Measurements from ENCODE around the gene PTPRT.

Gene PTPRT

DNA sequence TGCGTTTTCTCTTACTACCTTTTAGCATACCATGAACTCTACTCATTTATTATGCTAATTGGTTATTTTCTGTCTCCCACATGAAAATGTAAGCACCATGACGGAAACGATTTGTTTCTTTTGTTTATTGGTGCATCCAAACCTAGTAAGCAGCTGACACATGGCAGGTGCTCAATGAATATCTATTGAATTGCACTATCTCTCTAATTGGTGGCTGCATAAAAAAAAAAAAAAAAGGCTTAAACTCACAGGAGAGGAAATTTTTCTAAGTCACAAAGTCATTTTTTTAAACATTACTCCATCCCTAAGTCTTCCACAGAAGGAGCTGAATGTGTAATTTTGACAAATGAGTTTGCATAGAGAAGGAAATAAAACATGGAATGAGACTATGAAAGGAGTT lies 608.4 kb downstream of the PTPRT start:
- H3K9me3 ChIP-seq (ENCODE audit: control insufficient read depth in 1 of 2, low read length in 2 of 2): no peaks in the 10 kb centered on the region
- no peaks in the 10 kb centered on the region for H3K27me3 ChIP-seq (ENCODE audit: control insufficient read depth in 1 of 2, insufficient read depth in 2 of 2, low read length in 2 of 2)
- H3K36me3 ChIP-seq (ENCODE audit: control insufficient read depth in 1 of 2, insufficient read depth in 2 of 2, low read length in 2 of 2): no peaks in the 10 kb centered on the region
- no peaks in the 10 kb centered on the region for H3K4me1 ChIP-seq (ENCODE audit: control insufficient read depth in 1 of 2, insufficient read depth in 2 of 2, low read length in 2 of 2)
- no peak overlapping the region for H3K27ac ChIP-seq (ENCODE audit: low read depth, low read length)
- H3K9ac ChIP-seq (ENCODE audit: low read depth in 1 of 2, low read length in 2 of 2): no peak overlapping the region
- no peak overlapping the region for H3K4me3 ChIP-seq (ENCODE audit: low read depth in 1 of 2, low read length in 2 of 2)

DNA sequence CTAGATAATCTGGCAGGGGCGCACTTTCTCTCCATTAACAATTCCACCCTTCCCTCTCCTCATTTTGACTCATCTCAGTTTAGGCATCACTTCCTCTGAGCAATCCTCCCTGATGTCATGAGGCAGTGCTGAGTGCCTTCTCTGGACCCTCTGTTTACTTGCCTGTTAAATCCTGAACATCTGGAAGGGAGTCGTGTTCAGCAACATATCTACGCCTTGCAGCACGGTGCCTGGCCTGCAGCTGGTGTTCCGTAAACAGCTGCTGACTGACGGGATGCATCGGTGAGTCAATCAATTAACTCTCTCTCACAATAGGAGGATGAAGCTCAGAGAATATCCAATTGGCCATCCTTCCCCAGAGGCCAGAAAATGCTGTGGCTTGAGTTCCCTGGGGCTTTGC lies 613.5 kb downstream of the PTPRT start:
- H3K9ac ChIP-seq (ENCODE audit: low read depth in 1 of 2, low read length in 2 of 2): no peak overlapping the region
- peaks cover 12 to 13% of the 10 kb centered on the region in 2 donors for H3K4me1 ChIP-seq (ENCODE audit: control insufficient read depth in 1 of 2, insufficient read depth in 2 of 2, low read length in 2 of 2)
- no peak overlapping the region for H3K4me3 ChIP-seq (ENCODE audit: low read depth in 1 of 2, low read length in 2 of 2)
- no peaks in the 10 kb centered on the region for H3K36me3 ChIP-seq (ENCODE audit: control insufficient read depth in 1 of 2, insufficient read depth in 2 of 2, low read length in 2 of 2)
- no peaks in the 10 kb centered on the region for H3K9me3 ChIP-seq (ENCODE audit: control insufficient read depth in 1 of 2, low read length in 2 of 2)
- no peak overlapping the region for H3K27ac ChIP-seq (ENCODE audit: low read depth, low read length)
- H3K27me3 ChIP-seq (ENCODE audit: control insufficient read depth in 1 of 2, insufficient read depth in 2 of 2, low read length in 2 of 2): no peaks in the 10 kb centered on the region

DNA sequence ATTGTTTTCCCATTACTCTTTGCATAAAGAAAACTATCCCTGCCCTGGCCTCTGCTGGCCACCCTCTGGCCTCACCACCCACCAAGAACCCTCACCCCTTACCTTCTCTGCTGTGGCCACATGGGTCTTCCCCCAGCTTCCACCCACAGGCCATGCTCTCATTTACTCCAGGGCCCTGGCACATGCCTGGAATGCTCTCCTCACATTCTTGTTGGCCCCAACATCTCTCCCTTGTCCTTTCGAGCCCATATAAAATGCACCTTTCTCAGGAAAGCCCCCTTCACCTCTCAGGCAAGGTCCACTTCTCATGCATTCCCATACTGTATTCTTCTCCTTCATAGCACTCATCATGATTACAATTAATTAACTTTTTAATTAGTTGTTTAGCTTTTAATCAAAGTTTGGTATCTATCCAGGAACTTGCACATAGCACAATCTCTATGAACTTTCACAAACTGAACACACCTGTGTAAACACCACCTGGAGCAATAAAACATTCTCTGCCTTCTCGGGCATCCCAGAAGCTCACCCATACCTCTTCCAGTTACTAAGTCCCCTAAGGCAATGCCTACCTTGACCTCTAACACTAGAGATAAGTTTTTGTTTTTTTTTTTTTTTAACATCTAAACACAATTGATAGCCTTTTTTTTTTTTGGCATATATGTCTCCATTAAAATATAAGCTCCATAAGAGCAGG lies 617.2 kb downstream of the PTPRT start:
- Histone ChIP-seq H3K9me3 (ENCODE audit: control insufficient read depth in 1 of 2, low read length in 2 of 2) (no peaks in the 10 kb centered on the region), H3K9ac (ENCODE audit: low read depth in 1 of 2, low read length in 2 of 2) (no peak overlapping the region), H3K27me3 (ENCODE audit: control insufficient read depth in 1 of 2, insufficient read depth in 2 of 2, low read length in 2 of 2) (no peaks in the 10 kb centered on the region), H3K4me3 (ENCODE audit: low read depth in 1 of 2, low read length in 2 of 2) (no peak overlapping the region), H3K4me1 (ENCODE audit: control insufficient read depth in 1 of 2, insufficient read depth in 2 of 2, low read length in 2 of 2) (peaks cover 13 to 14% of the 10 kb centered on the region in 2 donors), H3K36me3 (ENCODE audit: control insufficient read depth in 1 of 2, insufficient read depth in 2 of 2, low read length in 2 of 2) (no peaks in the 10 kb centered on the region), H3K27ac (ENCODE audit: low read depth, low read length) (no peak overlapping the region)

DNA sequence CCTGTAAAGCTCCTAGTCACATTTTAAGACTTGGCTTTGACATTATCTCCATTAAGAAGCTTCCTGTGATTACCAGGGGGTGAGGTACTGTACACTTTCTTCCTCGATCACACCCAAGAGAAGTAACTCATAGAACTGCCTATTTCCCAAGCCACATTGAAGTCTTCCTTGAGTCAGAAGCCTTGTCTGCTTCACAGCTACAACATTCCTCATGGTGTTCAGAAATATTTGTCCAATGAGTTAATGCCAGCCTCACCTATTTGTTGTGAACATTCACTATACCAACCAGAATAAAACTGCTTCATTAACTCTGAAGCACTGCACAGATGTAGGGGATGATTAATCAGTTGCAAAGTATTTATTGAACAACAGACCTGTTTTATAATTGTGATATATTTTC lies 622.3 kb downstream of the PTPRT start:
- Histone ChIP-seq H3K9ac (ENCODE audit: low read depth in 1 of 2, low read length in 2 of 2) (no peak overlapping the region), H3K36me3 (ENCODE audit: control insufficient read depth in 1 of 2, insufficient read depth in 2 of 2, low read length in 2 of 2) (no peaks in the 10 kb centered on the region), H3K9me3 (ENCODE audit: control insufficient read depth in 1 of 2, low read length in 2 of 2) (no peaks in the 10 kb centered on the region), H3K27ac (ENCODE audit: low read depth, low read length) (no peak overlapping the region), H3K4me3 (ENCODE audit: low read depth in 1 of 2, low read length in 2 of 2) (no peak overlapping the region), H3K4me1 (ENCODE audit: control insufficient read depth in 1 of 2, insufficient read depth in 2 of 2, low read length in 2 of 2) (peaks cover 4 to 10% of the 10 kb centered on the region in 2 donors), H3K27me3 (ENCODE audit: control insufficient read depth in 1 of 2, insufficient read depth in 2 of 2, low read length in 2 of 2) (no peaks in the 10 kb centered on the region)

DNA sequence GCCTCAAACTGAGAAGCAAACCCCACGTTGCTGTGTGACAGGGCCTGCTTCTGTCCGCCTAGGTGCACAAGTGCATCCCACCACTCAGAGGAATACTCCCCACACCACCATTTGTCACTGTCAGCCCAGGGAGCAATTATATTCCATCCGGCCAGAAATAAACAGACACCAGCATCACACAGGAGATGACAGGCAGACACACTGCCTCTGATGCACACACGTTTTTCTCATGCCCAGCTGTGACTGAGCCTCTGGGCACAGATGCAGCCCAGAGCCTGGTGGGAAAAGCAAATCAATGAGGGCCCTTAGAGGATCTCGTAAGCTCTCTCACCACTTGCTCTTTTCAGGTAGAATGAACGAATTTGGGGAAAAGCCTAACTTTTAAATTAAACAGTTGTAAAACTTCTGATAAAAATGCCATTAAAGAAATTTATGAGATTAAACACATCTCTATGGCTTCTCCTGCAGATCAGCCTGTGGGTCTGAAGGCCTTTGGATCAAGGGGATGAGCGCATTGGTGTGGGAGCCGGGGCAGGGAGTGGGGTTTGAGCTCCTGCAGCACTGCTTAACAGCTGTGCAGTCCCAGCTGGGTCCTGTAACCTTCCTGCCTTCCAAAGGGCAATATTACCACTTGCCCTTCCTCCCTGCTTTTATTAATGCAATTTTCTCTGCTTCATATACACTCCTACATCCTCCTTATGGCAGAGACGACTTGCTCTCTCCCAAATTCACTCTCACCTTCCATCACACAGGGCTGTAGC lies 624.3 kb downstream of the PTPRT start:
- Histone ChIP-seq H3K27me3 (ENCODE audit: control insufficient read depth in 1 of 2, insufficient read depth in 2 of 2, low read length in 2 of 2) (no peaks in the 10 kb centered on the region), H3K36me3 (ENCODE audit: control insufficient read depth in 1 of 2, insufficient read depth in 2 of 2, low read length in 2 of 2) (no peaks in the 10 kb centered on the region), H3K4me1 (ENCODE audit: control insufficient read depth in 1 of 2, insufficient read depth in 2 of 2, low read length in 2 of 2) (peaks cover 0 to 6% of the 10 kb centered on the region in 2 donors), H3K4me3 (ENCODE audit: low read depth in 1 of 2, low read length in 2 of 2) (no peak overlapping the region), H3K9ac (ENCODE audit: low read depth in 1 of 2, low read length in 2 of 2) (no peak overlapping the region), H3K27ac (ENCODE audit: low read depth, low read length) (no peak overlapping the region), H3K9me3 (ENCODE audit: control insufficient read depth in 1 of 2, low read length in 2 of 2) (no peaks in the 10 kb centered on the region)

DNA sequence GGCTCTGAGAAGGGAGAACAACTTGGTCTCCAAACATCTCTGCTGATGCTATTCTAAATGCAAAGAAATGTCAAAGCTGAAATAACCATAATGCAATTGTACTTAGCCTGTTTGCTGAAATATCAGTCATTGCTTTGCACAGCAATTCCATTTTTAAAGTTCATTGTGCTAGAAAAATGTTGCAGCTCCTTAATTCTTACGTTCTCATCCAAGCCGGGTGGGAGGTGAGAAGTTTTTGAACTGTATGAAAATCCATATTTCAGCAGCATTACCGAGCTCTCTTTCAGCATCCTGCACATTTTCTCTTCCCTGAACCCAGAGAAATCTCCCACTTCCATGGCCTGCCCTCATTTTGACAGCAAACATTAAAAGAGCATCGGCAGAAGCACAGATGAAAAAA lies 630.0 kb downstream of the PTPRT start:
- H3K4me1 ChIP-seq (ENCODE audit: control insufficient read depth in 1 of 2, insufficient read depth in 2 of 2, low read length in 2 of 2): no peaks in the 10 kb centered on the region
- H3K27me3 ChIP-seq (ENCODE audit: control insufficient read depth in 1 of 2, insufficient read depth in 2 of 2, low read length in 2 of 2): no peaks in the 10 kb centered on the region
- H3K27ac ChIP-seq (ENCODE audit: low read depth, low read length): no peak overlapping the region
- no peaks in the 10 kb centered on the region for H3K36me3 ChIP-seq (ENCODE audit: control insufficient read depth in 1 of 2, insufficient read depth in 2 of 2, low read length in 2 of 2)
- no peak overlapping the region for H3K9ac ChIP-seq (ENCODE audit: low read depth in 1 of 2, low read length in 2 of 2)
- no peak overlapping the region for H3K4me3 ChIP-seq (ENCODE audit: low read depth in 1 of 2, low read length in 2 of 2)
- no peaks in the 10 kb centered on the region for H3K9me3 ChIP-seq (ENCODE audit: control insufficient read depth in 1 of 2, low read length in 2 of 2)

DNA sequence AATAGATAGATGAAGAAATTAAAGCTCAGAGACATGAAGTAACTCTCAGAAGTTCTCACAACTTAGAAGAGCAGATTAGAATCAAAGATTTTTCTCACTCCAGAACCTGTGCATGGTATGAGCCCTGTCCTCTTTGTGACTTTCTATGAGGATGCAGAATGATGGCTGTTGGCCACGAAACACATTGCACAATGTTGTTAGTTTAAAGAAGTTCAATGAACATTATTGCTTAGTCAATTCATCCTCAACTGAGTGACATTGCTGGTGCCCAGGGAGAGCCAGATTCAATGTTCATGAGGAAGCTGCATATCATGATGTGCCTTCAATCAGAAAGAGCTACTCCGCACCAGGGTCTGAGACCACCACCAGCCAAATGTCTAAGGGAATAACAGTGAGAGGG lies 633.1 kb downstream of the PTPRT start:
- Histone ChIP-seq H3K4me3 (ENCODE audit: low read depth in 1 of 2, low read length in 2 of 2) (no peak overlapping the region), H3K9me3 (ENCODE audit: control insufficient read depth in 1 of 2, low read length in 2 of 2) (no peaks in the 10 kb centered on the region), H3K4me1 (ENCODE audit: control insufficient read depth in 1 of 2, insufficient read depth in 2 of 2, low read length in 2 of 2) (peaks cover 0 to 6% of the 10 kb centered on the region in 2 donors), H3K36me3 (ENCODE audit: control insufficient read depth in 1 of 2, insufficient read depth in 2 of 2, low read length in 2 of 2) (no peaks in the 10 kb centered on the region), H3K27me3 (ENCODE audit: control insufficient read depth in 1 of 2, insufficient read depth in 2 of 2, low read length in 2 of 2) (no peaks in the 10 kb centered on the region), H3K27ac (ENCODE audit: low read depth, low read length) (no peak overlapping the region), H3K9ac (ENCODE audit: low read depth in 1 of 2, low read length in 2 of 2) (no peak overlapping the region)

DNA sequence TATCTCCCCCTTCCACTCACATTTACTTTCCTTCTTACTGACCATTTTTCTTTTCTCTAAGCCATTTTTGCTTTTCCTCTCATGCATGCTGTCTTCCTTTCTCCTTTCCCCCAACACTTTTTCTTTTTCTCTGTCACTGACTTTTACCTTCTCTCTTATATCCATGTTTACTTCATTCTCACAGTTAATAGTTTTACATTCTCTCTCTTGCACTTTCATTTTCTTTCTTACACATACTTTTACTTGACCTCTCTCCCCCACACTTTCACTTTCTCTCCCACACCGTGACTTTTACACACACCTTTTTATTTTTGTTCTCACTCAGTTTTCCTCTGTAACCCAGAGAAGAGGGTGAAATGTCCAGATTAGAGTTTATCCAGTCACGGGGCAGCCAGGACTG lies 636.3 kb downstream of the PTPRT start:
- Histone ChIP-seq H3K27me3 (ENCODE audit: control insufficient read depth in 1 of 2, insufficient read depth in 2 of 2, low read length in 2 of 2) (no peaks in the 10 kb centered on the region), H3K4me1 (ENCODE audit: control insufficient read depth in 1 of 2, insufficient read depth in 2 of 2, low read length in 2 of 2) (peaks cover 0 to 8% of the 10 kb centered on the region in 2 donors), H3K9me3 (ENCODE audit: control insufficient read depth in 1 of 2, low read length in 2 of 2) (no peaks in the 10 kb centered on the region), H3K27ac (ENCODE audit: low read depth, low read length) (no peak overlapping the region), H3K4me3 (ENCODE audit: low read depth in 1 of 2, low read length in 2 of 2) (peak overlapping the region; percentile 54 to 56), H3K36me3 (ENCODE audit: control insufficient read depth in 1 of 2, insufficient read depth in 2 of 2, low read length in 2 of 2) (no peaks in the 10 kb centered on the region), H3K9ac (ENCODE audit: low read depth in 1 of 2, low read length in 2 of 2) (peak overlapping the region in 1 of 2 donors; percentile 35)

DNA sequence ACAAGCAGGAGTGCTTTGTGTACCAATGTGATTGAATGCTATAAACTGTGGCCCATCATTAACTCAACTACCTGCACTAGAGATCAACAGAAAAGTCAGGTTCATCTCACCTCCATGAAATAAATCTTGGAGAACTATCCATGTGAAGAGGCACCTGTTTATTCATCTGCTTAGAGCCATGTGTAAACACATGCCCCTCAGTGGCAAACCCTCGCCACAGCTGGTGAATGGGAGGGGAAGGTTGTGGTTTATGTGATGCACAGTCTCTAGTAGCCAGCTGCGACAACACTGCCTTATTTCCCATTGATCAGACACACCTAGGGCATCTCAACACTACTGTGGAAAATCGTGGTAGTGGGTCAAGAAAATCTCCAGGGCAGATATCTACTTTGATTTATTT lies 640.2 kb downstream of the PTPRT start:
- H3K9ac ChIP-seq (ENCODE audit: low read depth in 1 of 2, low read length in 2 of 2): no peak overlapping the region
- no peaks in the 10 kb centered on the region for H3K27me3 ChIP-seq (ENCODE audit: control insufficient read depth in 1 of 2, insufficient read depth in 2 of 2, low read length in 2 of 2)
- no peaks in the 10 kb centered on the region for H3K9me3 ChIP-seq (ENCODE audit: control insufficient read depth in 1 of 2, low read length in 2 of 2)
- no peak overlapping the region for H3K27ac ChIP-seq (ENCODE audit: low read depth, low read length)
- H3K4me1 ChIP-seq (ENCODE audit: control insufficient read depth in 1 of 2, insufficient read depth in 2 of 2, low read length in 2 of 2): peaks cover 0 to 8% of the 10 kb centered on the region in 2 donors
- no peaks in the 10 kb centered on the region for H3K36me3 ChIP-seq (ENCODE audit: control insufficient read depth in 1 of 2, insufficient read depth in 2 of 2, low read length in 2 of 2)
- H3K4me3 ChIP-seq (ENCODE audit: low read depth in 1 of 2, low read length in 2 of 2): no peak overlapping the region

DNA sequence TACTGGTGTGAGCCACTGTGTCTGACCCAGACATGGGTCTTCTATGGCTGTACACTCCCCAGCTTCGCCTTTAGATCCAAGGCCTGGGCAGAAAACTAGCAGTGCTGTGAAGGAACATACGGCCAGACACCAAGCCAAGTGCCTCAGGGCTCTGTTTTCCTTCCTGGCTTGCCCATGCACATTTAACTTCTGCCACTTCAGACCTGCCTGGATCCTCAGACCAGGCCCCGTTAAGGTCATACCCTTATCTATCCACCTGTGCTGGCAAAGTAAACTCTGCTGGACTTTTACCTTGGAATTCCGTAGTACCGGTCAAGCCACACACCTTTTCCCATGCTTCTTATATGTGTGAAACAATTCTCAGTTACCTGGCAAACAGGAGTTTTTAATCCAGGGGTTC lies 644.8 kb downstream of the PTPRT start:
- Histone ChIP-seq H3K9ac (ENCODE audit: low read depth in 1 of 2, low read length in 2 of 2) (no peak overlapping the region), H3K27ac (ENCODE audit: low read depth, low read length) (no peak overlapping the region), H3K27me3 (ENCODE audit: control insufficient read depth in 1 of 2, insufficient read depth in 2 of 2, low read length in 2 of 2) (no peaks in the 10 kb centered on the region), H3K4me3 (ENCODE audit: low read depth in 1 of 2, low read length in 2 of 2) (no peak overlapping the region), H3K4me1 (ENCODE audit: control insufficient read depth in 1 of 2, insufficient read depth in 2 of 2, low read length in 2 of 2) (peaks cover 0 to 3% of the 10 kb centered on the region in 2 donors), H3K36me3 (ENCODE audit: control insufficient read depth in 1 of 2, insufficient read depth in 2 of 2, low read length in 2 of 2) (no peaks in the 10 kb centered on the region), H3K9me3 (ENCODE audit: control insufficient read depth in 1 of 2, low read length in 2 of 2) (no peaks in the 10 kb centered on the region)

Data from duodenal mucosa (tissue), 2 donors.